K562 (cell line): Measurements from ENCODE around the gene ARID3B. TPM values are rescaled to one million over a fixed set of nuclear protein-coding genes. Genes with fewer than 3 reads are reported as not detected.

Source experiments
- CBFA2T3 ChIP-seq: fragments of 450-650 bp; IDR thresholded peaks from 2 replicates; pipeline ENCODE4 v1.6.1; 2017
- CHD2 ChIP-seq: IDR thresholded peaks from 2 replicates; pipeline ENCODE4 v1.6.1; 2011; ENCODE audit warnings: low read depth, low read length
- CREB1 ChIP-seq, 2 experiments: sonication (generic) in 1 of 2; formaldehyde crosslinking in 1 of 2; IDR thresholded peaks; 2 replicates each; pipeline versions ENCODE4 v1.6.1 to v1.8.0; 2012 to 2022; ENCODE audit warnings: inconsistent platforms in 1 of 2, mild to moderate bottlenecking in 1 of 2, missing genetic modification reagents in 1 of 2, moderate library complexity in 1 of 2
- DDX20 ChIP-seq: fragments of 450-650 bp; IDR thresholded peaks from 2 replicates; pipeline ENCODE4 v1.6.1; 2016; ENCODE audit warnings: missing genetic modification characterization, low read depth, mild to moderate bottlenecking, missing compliant biosample characterization, moderate library complexity
- DMBX1 ChIP-seq: fragments of 250-450 bp; sonication (Bioruptor Pico); IDR thresholded peaks from 2 replicates; pipeline ENCODE4 v1.8.0; 2022; ENCODE audit warnings: inconsistent platforms, mild to moderate bottlenecking, moderate library complexity, borderline replicate concordance
- JUND ChIP-seq, 2 experiments: IDR thresholded peaks; 2 replicates in 1 of 2; 3 replicates in 1 of 2; pipeline ENCODE4 v1.6.1; 2011; ENCODE audit warnings: borderline replicate concordance in 2 of 2, low read depth in 2 of 2, low read length in 2 of 2, improper control_type of control experiment in 1 of 2, missing biosample characterization in 1 of 2, missing genetic modification characterization in 1 of 2, missing genetic modification reagents in 1 of 2
- MYC ChIP-seq, 2 experiments: fragments of 250-450 bp in 1 of 2; sonication (Bioruptor Pico) in 1 of 2; IDR thresholded peaks; 2 replicates each; pipeline versions ENCODE4 v1.5.1 to v1.6.1; 2012 to 2021; ENCODE audit warnings: low read depth in 2 of 2, borderline replicate concordance in 1 of 2, improper control_type of control experiment in 1 of 2, low read length in 1 of 2, mild to moderate bottlenecking in 1 of 2, moderate library complexity in 1 of 2
- NFATC3 ChIP-seq: fragments of 450-650 bp; IDR thresholded peaks from 2 replicates; pipeline ENCODE4 v1.6.1; 2017; ENCODE audit warnings: mild to moderate bottlenecking
- SETDB1 ChIP-seq: IDR thresholded peaks from one replicate; pipeline ENCODE4 v1.6.1; 2012; ENCODE audit warnings: low read length, control low read depth, inconsistent platforms
- TGIF2 ChIP-seq: sonication (generic); formaldehyde crosslinking; IDR thresholded peaks from 2 replicates; pipeline ENCODE4 v1.8.1; 2022; ENCODE audit warnings: mild to moderate bottlenecking, missing genetic modification reagents, moderate library complexity
- ZSCAN29 ChIP-seq: fragments of 450-650 bp; IDR thresholded peaks from 2 replicates; pipeline ENCODE4 v1.6.1; 2017
- polyA plus RNA-seq, 8 experiments: library from polyadenylated mRNA; depleted of rRNA in 4 of 8; stranded (reverse) in 5 of 8; unstranded in 3 of 8; fragments of >200 nt; fragmentation: Nextera tagmentation in 2 of 8; fragmentation: Illumina TruSeq in 1 of 8; extraction: Ambion mirVana in 2 of 8; extraction: Trizol in 1 of 8; gene quantifications; 2 replicates each; pipeline versions ENCODE4 v1.2.1 to v1.2.3, GENCODE V29; 2011 to 2014; ENCODE audit warnings: inconsistent platforms in 1 of 8, missing spikeins in 1 of 8
- total RNA-seq, 7 experiments: library from RNA; depleted of rRNA in 6 of 7; stranded (reverse); fragments of >200 nt in 6 of 7; fragmentation: Illumina TruSeq in 2 of 7; extraction: Trizol in 2 of 7; gene quantifications; 2 replicates each; pipeline versions ENCODE4 v1.2.1 to v1.2.3, GENCODE V29; 2011 to 2021; ENCODE audit warnings: low replicate concordance in 1 of 7
- TF ChIP-seq, protein P1 (sequence below): fragments of 250-450 bp; sonication (Bioruptor Pico); IDR thresholded peaks from 2 replicates; pipeline ENCODE4 v1.5.0; 2020; ENCODE audit warnings: mild to moderate bottlenecking
- TF ChIP-seq, protein P2 (sequence below): IDR thresholded peaks from 2 replicates; pipeline ENCODE4 v1.6.1; 2011; ENCODE audit warnings: borderline replicate concordance, low read depth, mild to moderate bottlenecking, moderate library complexity, low read length; ENCODE audit not compliant: insufficient read depth, poor library complexity, severe bottlenecking
- TF ChIP-seq, protein P3 (sequence below), 2 experiments: IDR thresholded peaks; 2 replicates each; pipeline ENCODE4 v1.6.1; 2011; ENCODE audit warnings: borderline replicate concordance in 1 of 2, control low read depth in 1 of 2, low read depth in 1 of 2, low read length in 1 of 2, mild to moderate bottlenecking in 1 of 2, mixed read lengths in 1 of 2, moderate library complexity in 1 of 2; ENCODE audit not compliant: insufficient read depth in 1 of 2, insufficient read length in 1 of 2, poor library complexity in 1 of 2, severe bottlenecking in 1 of 2; ENCODE audit errors: extremely low read depth in 1 of 2
- TF ChIP-seq, protein P4 (sequence below): fragments of 250-450 bp; sonication (Bioruptor Pico); IDR thresholded peaks from 2 replicates; pipeline ENCODE4 v1.8.0; 2022; ENCODE audit warnings: moderate library complexity, mild to moderate bottlenecking, inconsistent platforms
- TF ChIP-seq, protein P5 (sequence below): fragments of 200-800 bp; sonication (Bioruptor generic); IDR thresholded peaks from 2 replicates; pipeline ENCODE4 v1.6.1; 2017; ENCODE audit warnings: missing genetic modification characterization, missing compliant biosample characterization

Gene ARID3B
- total and polyA plus RNA-seq, 9 of the 15 experiments (the other 6 are each of a cell fraction or from before 2014, with no cell fraction given): 0.32 to 15.1 (median 7.1) TPM

DNA sequence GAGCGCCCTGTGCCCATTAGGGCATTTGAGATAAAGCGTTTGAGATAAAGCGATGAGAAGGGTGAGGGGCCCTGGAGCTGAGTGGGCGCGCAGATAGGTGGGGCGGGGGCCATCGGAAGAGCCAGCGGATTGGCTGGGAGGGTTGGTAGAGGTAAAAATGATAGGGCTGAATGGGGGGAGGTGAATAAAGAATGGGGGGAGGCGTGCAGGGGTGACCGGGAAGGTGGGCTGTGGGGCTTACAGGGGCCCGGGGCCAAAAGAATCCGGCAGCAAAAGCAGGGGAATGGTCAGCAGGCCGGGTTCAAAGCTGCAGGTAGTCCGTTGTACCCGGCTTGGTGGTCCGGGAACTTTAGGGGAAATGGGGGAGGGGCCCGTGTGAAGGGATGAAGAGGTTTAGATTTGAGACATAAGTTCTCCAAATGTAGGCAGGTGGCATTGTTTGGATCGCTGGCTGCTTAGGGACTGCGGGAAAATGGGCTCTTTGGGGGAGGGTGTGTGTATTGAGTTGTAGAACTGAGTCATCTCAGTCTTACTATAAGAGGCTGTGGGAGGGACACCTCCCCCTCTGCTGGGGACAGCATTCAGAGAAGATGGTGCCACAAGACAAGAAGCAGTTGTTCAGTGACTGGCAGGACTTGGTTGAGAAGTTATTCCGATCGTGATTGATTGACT is 610 bp downstream of the ARID3B start (continued):
- TF ChIP-seq, protein P1, sequence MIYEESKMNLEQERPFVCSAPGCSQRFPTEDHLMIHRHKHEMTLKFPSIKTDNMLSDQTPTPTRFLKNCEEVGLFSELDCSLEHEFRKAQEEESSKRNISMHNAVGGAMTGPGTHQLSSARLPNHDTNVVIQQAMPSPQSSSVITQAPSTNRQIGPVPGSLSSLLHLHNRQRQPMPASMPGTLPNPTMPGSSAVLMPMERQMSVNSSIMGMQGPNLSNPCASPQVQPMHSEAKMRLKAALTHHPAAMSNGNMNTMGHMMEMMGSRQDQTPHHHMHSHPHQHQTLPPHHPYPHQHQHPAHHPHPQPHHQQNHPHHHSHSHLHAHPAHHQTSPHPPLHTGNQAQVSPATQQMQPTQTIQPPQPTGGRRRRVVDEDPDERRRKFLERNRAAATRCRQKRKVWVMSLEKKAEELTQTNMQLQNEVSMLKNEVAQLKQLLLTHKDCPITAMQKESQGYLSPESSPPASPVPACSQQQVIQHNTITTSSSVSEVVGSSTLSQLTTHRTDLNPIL (CRISPR knock-in tag): no peak
- TF ChIP-seq, protein P2, sequence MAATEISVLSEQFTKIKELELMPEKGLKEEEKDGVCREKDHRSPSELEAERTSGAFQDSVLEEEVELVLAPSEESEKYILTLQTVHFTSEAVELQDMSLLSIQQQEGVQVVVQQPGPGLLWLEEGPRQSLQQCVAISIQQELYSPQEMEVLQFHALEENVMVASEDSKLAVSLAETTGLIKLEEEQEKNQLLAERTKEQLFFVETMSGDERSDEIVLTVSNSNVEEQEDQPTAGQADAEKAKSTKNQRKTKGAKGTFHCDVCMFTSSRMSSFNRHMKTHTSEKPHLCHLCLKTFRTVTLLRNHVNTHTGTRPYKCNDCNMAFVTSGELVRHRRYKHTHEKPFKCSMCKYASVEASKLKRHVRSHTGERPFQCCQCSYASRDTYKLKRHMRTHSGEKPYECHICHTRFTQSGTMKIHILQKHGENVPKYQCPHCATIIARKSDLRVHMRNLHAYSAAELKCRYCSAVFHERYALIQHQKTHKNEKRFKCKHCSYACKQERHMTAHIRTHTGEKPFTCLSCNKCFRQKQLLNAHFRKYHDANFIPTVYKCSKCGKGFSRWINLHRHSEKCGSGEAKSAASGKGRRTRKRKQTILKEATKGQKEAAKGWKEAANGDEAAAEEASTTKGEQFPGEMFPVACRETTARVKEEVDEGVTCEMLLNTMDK: no peak
- TF ChIP-seq, protein P3, sequence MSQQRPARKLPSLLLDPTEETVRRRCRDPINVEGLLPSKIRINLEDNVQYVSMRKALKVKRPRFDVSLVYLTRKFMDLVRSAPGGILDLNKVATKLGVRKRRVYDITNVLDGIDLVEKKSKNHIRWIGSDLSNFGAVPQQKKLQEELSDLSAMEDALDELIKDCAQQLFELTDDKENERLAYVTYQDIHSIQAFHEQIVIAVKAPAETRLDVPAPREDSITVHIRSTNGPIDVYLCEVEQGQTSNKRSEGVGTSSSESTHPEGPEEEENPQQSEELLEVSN (IDR thresholded peaks at IDR 0.05; ENCODE audit: borderline replicate concordance in 1 of 2, extremely low read depth in 1 of 2, insufficient read depth in 1 of 2, insufficient read length in 1 of 2, low read depth in 1 of 2, low read length in 1 of 2, poor library complexity in 1 of 2, severe bottlenecking in 1 of 2): no peak
- TF ChIP-seq DMBX1 (CRISPR knock-in tag) (no peak), MYC (IDR thresholded peaks at IDR 0.05; ENCODE audit: low read depth, low read length) (no peak), MYC (CRISPR knock-in tag; IDR thresholded peaks at IDR 0.05; ENCODE audit: borderline replicate concordance, low read depth) (no peak), SETDB1 (no peak), NFATC3 (no peak), DDX20 (no peak), ZSCAN29 (no peak), CREB1 (IDR thresholded peaks at IDR 0.05) (no peak), CREB1 (CRISPR knock-in tag; IDR thresholded peaks at IDR 0.05) (no peak), CBFA2T3 (peak; percentile 79), CHD2 (no peak), JUND (IDR thresholded peaks at IDR 0.05; ENCODE audit: borderline replicate concordance, low read depth, low read length) (peak; percentile 90), JUND (tag; IDR thresholded peaks at IDR 0.05; ENCODE audit: borderline replicate concordance, low read depth, low read length) (peak; percentile 85; the same call in 2 of the 3 replicates), TGIF2 (no peak)
- TF ChIP-seq, protein P4, sequence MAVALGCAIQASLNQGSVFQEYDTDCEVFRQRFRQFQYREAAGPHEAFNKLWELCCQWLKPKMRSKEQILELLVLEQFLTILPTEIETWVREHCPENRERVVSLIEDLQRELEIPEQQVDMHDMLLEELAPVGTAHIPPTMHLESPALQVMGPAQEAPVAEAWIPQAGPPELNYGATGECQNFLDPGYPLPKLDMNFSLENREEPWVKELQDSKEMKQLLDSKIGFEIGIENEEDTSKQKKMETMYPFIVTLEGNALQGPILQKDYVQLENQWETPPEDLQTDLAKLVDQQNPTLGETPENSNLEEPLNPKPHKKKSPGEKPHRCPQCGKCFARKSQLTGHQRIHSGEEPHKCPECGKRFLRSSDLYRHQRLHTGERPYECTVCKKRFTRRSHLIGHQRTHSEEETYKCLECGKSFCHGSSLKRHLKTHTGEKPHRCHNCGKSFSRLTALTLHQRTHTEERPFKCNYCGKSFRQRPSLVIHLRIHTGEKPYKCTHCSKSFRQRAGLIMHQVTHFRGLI (CRISPR knock-in tag): no peak
- TF ChIP-seq, protein P5, sequence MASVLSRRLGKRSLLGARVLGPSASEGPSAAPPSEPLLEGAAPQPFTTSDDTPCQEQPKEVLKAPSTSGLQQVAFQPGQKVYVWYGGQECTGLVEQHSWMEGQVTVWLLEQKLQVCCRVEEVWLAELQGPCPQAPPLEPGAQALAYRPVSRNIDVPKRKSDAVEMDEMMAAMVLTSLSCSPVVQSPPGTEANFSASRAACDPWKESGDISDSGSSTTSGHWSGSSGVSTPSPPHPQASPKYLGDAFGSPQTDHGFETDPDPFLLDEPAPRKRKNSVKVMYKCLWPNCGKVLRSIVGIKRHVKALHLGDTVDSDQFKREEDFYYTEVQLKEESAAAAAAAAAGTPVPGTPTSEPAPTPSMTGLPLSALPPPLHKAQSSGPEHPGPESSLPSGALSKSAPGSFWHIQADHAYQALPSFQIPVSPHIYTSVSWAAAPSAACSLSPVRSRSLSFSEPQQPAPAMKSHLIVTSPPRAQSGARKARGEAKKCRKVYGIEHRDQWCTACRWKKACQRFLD (CRISPR knock-in tag): no peak
